MM.1S (cell line): ENCODE data around the gene MYO1B.

Source experiments
- DNase-seq: peaks from one replicate; pipeline ENCODE4 v3.0.0-alpha.2; 2015
- H2AFZ ChIP-seq: fragments of 300-600 bp; sonication (generic); 2 replicates; pipeline ENCODE4 v1.6.0; 2016; ENCODE audit warnings: antibody characterized with exemption, low read length
- H3F3A ChIP-seq: fragments of 300-600 bp; sonication (generic); 2 replicates; pipeline ENCODE4 v1.6.1; 2016; ENCODE audit warnings: mild to moderate bottlenecking, antibody characterized with exemption, low read length, moderate library complexity, mixed read lengths; ENCODE audit not compliant: insufficient read depth
- H3K27ac ChIP-seq: fragments of 300-600 bp; sonication (generic); 2 replicates; pipeline ENCODE4 v1.5.1; 2016; ENCODE audit warnings: mild to moderate bottlenecking, low read length
- H3K27me3 ChIP-seq: fragments of 300-600 bp; sonication (generic); replicated peaks from 2 replicates; pipeline ENCODE4 v1.6.0; 2016; ENCODE audit warnings: low read length; ENCODE audit not compliant: insufficient read depth
- H3K36me3 ChIP-seq: fragments of 300-600 bp; sonication (generic); replicated peaks from 2 replicates; pipeline ENCODE4 v1.6.1; 2016; ENCODE audit warnings: mild to moderate bottlenecking, low read length, mixed read lengths; ENCODE audit not compliant: insufficient read depth
- H3K4me1 ChIP-seq: fragments of 300-600 bp; sonication (generic); 2 replicates; pipeline ENCODE4 v1.6.1; 2016; ENCODE audit warnings: low read length, mixed read lengths
- H3K4me2 ChIP-seq: fragments of 300-600 bp; sonication (generic); 2 replicates; pipeline ENCODE4 v1.6.0; 2016; ENCODE audit warnings: low read depth, low read length
- H3K4me3 ChIP-seq: fragments of 300-600 bp; sonication (generic); 2 replicates; pipeline ENCODE4 v1.5.1; 2016; ENCODE audit warnings: low read length, mixed read lengths
- H3K79me2 ChIP-seq: fragments of 300-600 bp; sonication (generic); 2 replicates; pipeline ENCODE4 v1.6.1; 2016; ENCODE audit warnings: mixed run types, low read length, mixed read lengths
- H3K9ac ChIP-seq: fragments of 300-600 bp; sonication (generic); 2 replicates; pipeline ENCODE4 v1.6.1; 2016; ENCODE audit warnings: low read length, mixed read lengths
- H3K9me2 ChIP-seq: fragments of 300-600 bp; sonication (generic); replicated peaks from 2 replicates; pipeline ENCODE4 v1.6.1; 2016; ENCODE audit warnings: mild to moderate bottlenecking, low read length, mixed read lengths; ENCODE audit not compliant: insufficient read depth
- H3K9me3 ChIP-seq: fragments of 300-600 bp; sonication (generic); replicated peaks from 2 replicates; pipeline ENCODE4 v1.6.1; 2016; ENCODE audit warnings: mild to moderate bottlenecking, low read length, mixed read lengths; ENCODE audit not compliant: insufficient read depth
- H4K20me1 ChIP-seq: fragments of 300-600 bp; sonication (generic); 2 replicates; pipeline ENCODE4 v1.6.1; 2016; ENCODE audit warnings: mild to moderate bottlenecking, low read length, moderate library complexity, mixed read lengths; ENCODE audit not compliant: insufficient read depth
- EZH2 ChIP-seq: fragments of 300-600 bp; sonication (generic); optimal IDR thresholded peaks from 2 replicates; pipeline ENCODE3; 2017; ENCODE audit warnings: low read depth, mild to moderate bottlenecking, antibody characterized with exemption, low read length, mixed read lengths
- EZH2phosphoT487 ChIP-seq: fragments of 300-600 bp; sonication (generic); IDR thresholded peaks from 2 replicates; pipeline ENCODE4 v1.6.1; 2018; ENCODE audit warnings: antibody characterized with exemption, low read length
- TF ChIP-seq, protein P1 (sequence below): fragments of 300-600 bp; sonication (generic); IDR thresholded peaks from 2 replicates; pipeline ENCODE4 v1.5.1; 2016; ENCODE audit warnings: antibody characterized with exemption, low read length, mixed read lengths

MYO1B gene

DNA sequence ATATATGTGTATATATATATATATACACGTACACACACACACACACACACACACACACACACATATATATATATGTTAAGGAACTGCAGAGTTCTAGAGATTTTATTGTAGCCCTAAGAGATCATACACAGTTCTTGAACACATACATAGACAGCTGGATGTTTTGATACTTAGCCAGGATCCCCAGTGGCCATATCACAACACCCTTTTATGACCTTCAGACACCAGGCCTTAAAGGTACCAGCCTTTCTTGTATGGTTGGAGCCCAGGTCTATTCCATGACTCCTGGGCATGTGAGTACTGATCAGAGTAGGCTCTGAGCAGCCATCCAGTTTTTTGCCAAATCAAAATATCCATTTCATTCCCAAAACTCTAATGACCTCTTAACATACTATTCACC, 138.3 kb downstream of the MYO1B start:
- Histone ChIP-seq H3K36me3 (no peaks in the 10 kb centered on the region), H3K4me2 (no peak overlapping the region), H3K27ac (no peak overlapping the region), H3K27me3 (no peaks in the 10 kb centered on the region), H3F3A (no peaks in the 10 kb centered on the region), H3K9me2 (no peaks in the 10 kb centered on the region), H3K79me2 (no peaks in the 10 kb centered on the region), H3K4me1 (0 out of 2 replicates have a peak, but pooled peaks cover 7% of the 10 kb centered on the region), H2AFZ (no peak overlapping the region), H3K4me3 (no peak overlapping the region), H3K9ac (no peak overlapping the region), H3K9me3 (no peaks in the 10 kb centered on the region), H4K20me1 (no peaks in the 10 kb centered on the region)
- no peak for DNase-seq
- TF ChIP-seq, protein P1, sequence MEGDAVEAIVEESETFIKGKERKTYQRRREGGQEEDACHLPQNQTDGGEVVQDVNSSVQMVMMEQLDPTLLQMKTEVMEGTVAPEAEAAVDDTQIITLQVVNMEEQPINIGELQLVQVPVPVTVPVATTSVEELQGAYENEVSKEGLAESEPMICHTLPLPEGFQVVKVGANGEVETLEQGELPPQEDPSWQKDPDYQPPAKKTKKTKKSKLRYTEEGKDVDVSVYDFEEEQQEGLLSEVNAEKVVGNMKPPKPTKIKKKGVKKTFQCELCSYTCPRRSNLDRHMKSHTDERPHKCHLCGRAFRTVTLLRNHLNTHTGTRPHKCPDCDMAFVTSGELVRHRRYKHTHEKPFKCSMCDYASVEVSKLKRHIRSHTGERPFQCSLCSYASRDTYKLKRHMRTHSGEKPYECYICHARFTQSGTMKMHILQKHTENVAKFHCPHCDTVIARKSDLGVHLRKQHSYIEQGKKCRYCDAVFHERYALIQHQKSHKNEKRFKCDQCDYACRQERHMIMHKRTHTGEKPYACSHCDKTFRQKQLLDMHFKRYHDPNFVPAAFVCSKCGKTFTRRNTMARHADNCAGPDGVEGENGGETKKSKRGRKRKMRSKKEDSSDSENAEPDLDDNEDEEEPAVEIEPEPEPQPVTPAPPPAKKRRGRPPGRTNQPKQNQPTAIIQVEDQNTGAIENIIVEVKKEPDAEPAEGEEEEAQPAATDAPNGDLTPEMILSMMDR: no peak
- TF ChIP-seq EZH2phosphoT487: no peak

DNA sequence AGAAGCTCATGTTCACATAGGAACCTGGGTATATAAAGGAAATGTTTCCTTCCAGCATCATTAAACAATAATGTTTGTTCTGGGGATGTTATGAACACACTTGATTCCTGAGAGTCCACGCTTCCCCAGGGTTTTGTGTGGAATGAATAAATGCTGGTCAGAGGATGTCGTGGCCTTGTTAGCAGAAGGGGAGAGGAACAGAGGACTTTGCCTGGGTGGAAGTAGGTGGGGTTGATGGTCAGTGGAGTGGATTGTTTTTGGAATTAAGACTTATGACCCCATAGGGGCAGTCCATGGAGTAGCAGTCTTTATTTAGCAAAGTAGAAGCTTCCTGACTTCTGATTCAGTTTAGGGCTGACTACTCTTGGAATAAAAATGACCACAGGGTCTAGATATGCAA, 139.6 kb downstream of the MYO1B start:
- H3K4me3 ChIP-seq: no peak overlapping the region
- H3K27me3 ChIP-seq: no peaks in the 10 kb centered on the region
- no peaks in the 10 kb centered on the region for H3K79me2 ChIP-seq
- H2AFZ ChIP-seq: no peak overlapping the region
- H3K9me2 ChIP-seq: no peaks in the 10 kb centered on the region
- H3K4me2 ChIP-seq: no peak overlapping the region
- no peak for DNase-seq
- H3K4me1 ChIP-seq: 0 out of 2 replicates have a peak, but pooled peaks cover 7% of the 10 kb centered on the region
- H3K9me3 ChIP-seq: no peaks in the 10 kb centered on the region
- H3K27ac ChIP-seq: no peak overlapping the region
- H4K20me1 ChIP-seq: no peaks in the 10 kb centered on the region
- H3F3A ChIP-seq: no peaks in the 10 kb centered on the region
- no peak overlapping the region for H3K9ac ChIP-seq
- TF ChIP-seq, protein P1: no peak
- no peak for TF ChIP-seq EZH2
- no peak for TF ChIP-seq EZH2phosphoT487
- no peaks in the 10 kb centered on the region for H3K36me3 ChIP-seq

DNA sequence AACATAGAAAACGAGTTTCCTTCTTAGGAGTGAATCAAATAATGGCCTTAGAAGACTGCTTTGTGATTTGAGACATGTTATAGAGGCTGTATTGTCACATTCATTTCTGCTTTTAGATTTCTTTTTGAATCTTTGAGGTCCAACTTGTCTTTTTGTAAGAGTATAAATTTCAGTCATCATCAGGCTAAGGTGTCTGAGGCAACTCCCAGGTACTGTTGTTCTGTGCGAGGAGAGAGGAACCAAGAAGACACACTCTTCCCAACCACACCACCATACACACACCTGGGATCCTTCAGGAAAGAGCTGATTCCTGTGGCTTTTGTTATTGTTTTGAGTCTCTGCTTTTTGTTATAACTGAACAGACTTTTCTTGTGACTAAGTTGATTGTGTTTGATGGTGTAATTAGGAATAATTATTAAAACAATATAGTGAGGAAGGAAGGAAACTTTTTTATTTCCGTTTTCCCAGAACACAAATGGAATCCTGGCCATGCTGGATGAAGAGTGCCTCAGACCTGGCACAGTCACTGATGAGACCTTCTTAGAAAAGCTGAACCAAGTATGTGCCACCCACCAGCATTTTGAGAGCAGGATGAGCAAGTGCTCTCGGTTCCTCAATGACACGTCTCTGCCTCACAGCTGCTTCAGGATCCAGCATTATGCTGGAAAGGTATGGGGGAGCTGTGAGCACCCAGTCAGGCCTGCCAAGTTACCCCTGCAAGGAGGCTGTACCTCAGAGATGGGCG, 140.4 kb downstream of the MYO1B start:
- Histone ChIP-seq H3K4me1 (0 out of 2 replicates have a peak, but pooled peaks cover 7% of the 10 kb centered on the region), H3K9me3 (no peaks in the 10 kb centered on the region), H3K27me3 (no peaks in the 10 kb centered on the region), H3K27ac (no peak overlapping the region), H4K20me1 (no peaks in the 10 kb centered on the region), H3K9me2 (no peaks in the 10 kb centered on the region), H3K79me2 (no peaks in the 10 kb centered on the region), H3K4me2 (no peak overlapping the region), H3K36me3 (no peaks in the 10 kb centered on the region), H2AFZ (no peak overlapping the region), H3K4me3 (no peak overlapping the region), H3F3A (no peaks in the 10 kb centered on the region), H3K9ac (no peak overlapping the region)
- TF ChIP-seq, protein P1: no peak
- TF ChIP-seq EZH2phosphoT487 (no peak), EZH2 (no peak)
- no peak for DNase-seq
